ENCODE data around the gene IGLL1. TPM values are rescaled to one million over a fixed set of nuclear protein-coding genes. Genes with fewer than 3 reads are reported as not detected.

IGLL1 gene
- total RNA-seq, 1 experiment from 2014 or later: not detected

- no peak for DNase-seq (ENCODE audit: low read depth, low spot score)
- no peak for ATAC-seq
- H3K4me1 ChIP-seq (ENCODE audit: control insufficient read depth, insufficient read depth, low read length): no peaks in the 10 kb centered on the region
- H3K36me3 ChIP-seq (ENCODE audit: control insufficient read depth, insufficient read depth, low read length): no peaks in the 10 kb centered on the region
- TF ChIP-seq POLR2AphosphoS5 (IDR thresholded peaks at IDR 0.05; ENCODE audit: low read depth, low read length) (no peak), REST (IDR thresholded peaks at IDR 0.05; ENCODE audit: insufficient read depth in 1 of 2, low read depth in 2 of 2, low read length in 1 of 2) (no peak), TCF7L2 (IDR thresholded peaks at IDR 0.05; ENCODE audit: low read depth, low read length) (no peak), SIN3A (IDR thresholded peaks at IDR 0.05; ENCODE audit: borderline replicate concordance, insufficient read depth, low read depth, low read length) (no peak)
- TF ChIP-seq, protein P1, sequence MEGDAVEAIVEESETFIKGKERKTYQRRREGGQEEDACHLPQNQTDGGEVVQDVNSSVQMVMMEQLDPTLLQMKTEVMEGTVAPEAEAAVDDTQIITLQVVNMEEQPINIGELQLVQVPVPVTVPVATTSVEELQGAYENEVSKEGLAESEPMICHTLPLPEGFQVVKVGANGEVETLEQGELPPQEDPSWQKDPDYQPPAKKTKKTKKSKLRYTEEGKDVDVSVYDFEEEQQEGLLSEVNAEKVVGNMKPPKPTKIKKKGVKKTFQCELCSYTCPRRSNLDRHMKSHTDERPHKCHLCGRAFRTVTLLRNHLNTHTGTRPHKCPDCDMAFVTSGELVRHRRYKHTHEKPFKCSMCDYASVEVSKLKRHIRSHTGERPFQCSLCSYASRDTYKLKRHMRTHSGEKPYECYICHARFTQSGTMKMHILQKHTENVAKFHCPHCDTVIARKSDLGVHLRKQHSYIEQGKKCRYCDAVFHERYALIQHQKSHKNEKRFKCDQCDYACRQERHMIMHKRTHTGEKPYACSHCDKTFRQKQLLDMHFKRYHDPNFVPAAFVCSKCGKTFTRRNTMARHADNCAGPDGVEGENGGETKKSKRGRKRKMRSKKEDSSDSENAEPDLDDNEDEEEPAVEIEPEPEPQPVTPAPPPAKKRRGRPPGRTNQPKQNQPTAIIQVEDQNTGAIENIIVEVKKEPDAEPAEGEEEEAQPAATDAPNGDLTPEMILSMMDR (IDR thresholded peaks at IDR 0.05): no peak
- ChIA-PET CTCF (no interaction called here), POLR2A (no interaction called here)
- intact Hi-C loops (cut with micrococcal nuclease; ENCODE audit: unreplicated experiment): no loop called here
- no TSS peak for BruUV-seq (replicated peaks)
- H3K27me3 ChIP-seq (ENCODE audit: control insufficient read depth, insufficient read depth, low read length): no peaks in the 10 kb centered on the region
- H3K27ac ChIP-seq (ENCODE audit: low read length): no peak overlapping the region
- in situ Hi-C loops (cut with HindIII; ENCODE audit: low pct_unique_long_range_greater_than_20kb, low sequenced_read_pairs): no loop called here
- H3K9me3 ChIP-seq (ENCODE audit: control insufficient read depth, insufficient read depth, low read depth, low read length): no peaks in the 10 kb centered on the region
- no peak overlapping the region for H3K4me3 ChIP-seq (ENCODE audit: low read depth in 2 of 2, low read length in 2 of 2)
These were observed 3.4 kb downstream of the IGLL1 start for GRCh38 chr22:23576681-23577080.

GRCh38 chr22:23575601-23576000 is 4.5 kb downstream of the IGLL1 start:
- DNase-seq (ENCODE audit: low read depth, low spot score): no peak
- TF ChIP-seq REST (IDR thresholded peaks at IDR 0.05; ENCODE audit: insufficient read depth in 1 of 2, low read depth in 2 of 2, low read length in 1 of 2) (no peak), SIN3A (IDR thresholded peaks at IDR 0.05; ENCODE audit: borderline replicate concordance, insufficient read depth, low read depth, low read length) (no peak), POLR2AphosphoS5 (IDR thresholded peaks at IDR 0.05; ENCODE audit: low read depth, low read length) (no peak), TCF7L2 (IDR thresholded peaks at IDR 0.05; ENCODE audit: low read depth, low read length) (no peak)
- TF ChIP-seq, protein P1 (IDR thresholded peaks at IDR 0.05): no peak
- ChIA-PET CTCF (no interaction called here), POLR2A (interaction anchor here (0.7 kb wide), 1 partner anchor 21 kb away, joined by 6 read pairs; no protein-coding TSS in a partner anchor)
- Histone ChIP-seq H3K9me3 (ENCODE audit: control insufficient read depth, insufficient read depth, low read depth, low read length) (no peaks in the 10 kb centered on the region), H3K36me3 (ENCODE audit: control insufficient read depth, insufficient read depth, low read length) (no peaks in the 10 kb centered on the region), H3K27ac (ENCODE audit: low read length) (no peak overlapping the region), H3K4me1 (ENCODE audit: control insufficient read depth, insufficient read depth, low read length) (no peaks in the 10 kb centered on the region), H3K27me3 (ENCODE audit: control insufficient read depth, insufficient read depth, low read length) (no peaks in the 10 kb centered on the region), H3K4me3 (ENCODE audit: low read depth in 2 of 2, low read length in 2 of 2) (no peak overlapping the region)
- in situ Hi-C loops (cut with HindIII; ENCODE audit: low pct_unique_long_range_greater_than_20kb, low sequenced_read_pairs): no loop called here
- ATAC-seq: no peak
- no TSS peak for BruUV-seq (replicated peaks)
- intact Hi-C loops (cut with micrococcal nuclease; ENCODE audit: unreplicated experiment): no loop called here

Data from Panc1 (cell line).